GM23338 (cell line): ENCODE measurements around the gene ARAP1.

Experiments used
- CTCF ChIP-seq, 2 experiments: fragments of 200-600 bp in 1 of 2; sonication (generic) in 1 of 2; conservative IDR thresholded peaks; 2 replicates each; pipeline versions ENCODE4 v1.5.1 to v1.6.1; 2016 to 2017; ENCODE audit warnings: antibody characterized with exemption in 2 of 2, low read depth in 2 of 2, mild to moderate bottlenecking in 2 of 2, moderate library complexity in 1 of 2
- ETS1 ChIP-seq: IDR thresholded peaks from 2 replicates; pipeline ENCODE4 v1.6.1; 2016; ENCODE audit warnings: antibody characterized with exemption
- EZH2 ChIP-seq: fragments of 200-600 bp; sonication (generic); IDR thresholded peaks from one replicate; pipeline ENCODE4 v1.8.0; 2017; ENCODE audit warnings: antibody characterized with exemption, mild to moderate bottlenecking, low read depth; ENCODE audit not compliant: unreplicated experiment
- POLR2AphosphoS5 ChIP-seq: IDR thresholded peaks from 2 replicates; pipeline ENCODE4 v1.6.1; 2016; ENCODE audit warnings: antibody characterized with exemption, low read depth
- ZNF114 ChIP-seq: fragments of 250-450 bp; sonication (Bioruptor Pico); IDR thresholded peaks from 2 replicates; pipeline ENCODE4 v1.5.0; 2020; ENCODE audit warnings: mild to moderate bottlenecking, moderate library complexity
- ZNF462 ChIP-seq: fragments of 250-450 bp; sonication (Bioruptor Pico); IDR thresholded peaks from 2 replicates; pipeline ENCODE4 v1.5.0; 2020; ENCODE audit warnings: mild to moderate bottlenecking, moderate library complexity

- TF ChIP-seq CTCF (conservative IDR thresholded peaks at IDR 0.05; ENCODE audit: low read depth in 2 of 2) = no peak
- TF ChIP-seq ZNF462 (CRISPR knock-in tag) = no peak
- TF ChIP-seq EZH2 = no peak
- no peak for TF ChIP-seq ETS1
- no peak for TF ChIP-seq POLR2AphosphoS5
- TF ChIP-seq ZNF114 (CRISPR knock-in tag) = no peak
Measured at GRCh38 chr11:72723508-72723907, 28.7 kb downstream of the ARAP1 start.
